SU-DHL-6 (cell line): ENCODE results near the gene SP9.

Experiments
- H2AFZ ChIP-seq: fragments of 200-600 bp; sonication (generic); 2 replicates; pipeline ENCODE4 v1.6.1; 2014; ENCODE audit warnings: low read depth, mild to moderate bottlenecking, moderate library complexity, mixed read lengths, antibody characterized with exemption, low read length; ENCODE audit not compliant: severe bottlenecking
- H3F3A ChIP-seq: fragments of 200-600 bp; shearing (Covaris generic); 2 replicates; pipeline ENCODE4 v1.6.0; 2016; ENCODE audit warnings: antibody characterized with exemption, mild to moderate bottlenecking; ENCODE audit not compliant: insufficient read depth
- H3K27ac ChIP-seq: fragments of 200-600 bp; sonication (generic); 2 replicates; pipeline ENCODE4 v1.5.1; 2016; ENCODE audit warnings: low read depth, mild to moderate bottlenecking, low read length, moderate library complexity, mixed read lengths
- H3K27me3 ChIP-seq: fragments of 200-600 bp; sonication (generic), shearing (Covaris generic); 2 replicates; pipeline ENCODE4 v1.6.0; 2014; ENCODE audit warnings: mild to moderate bottlenecking, low read length
- H3K36me3 ChIP-seq: fragments of 200-600 bp; sonication (generic); 2 replicates; pipeline ENCODE4 v1.6.1; 2014; ENCODE audit warnings: mild to moderate bottlenecking, low read length, mixed read lengths
- H3K4me2 ChIP-seq: fragments of 300-600, 200-600 bp; shearing (Covaris generic), sonication (generic); 2 replicates; pipeline ENCODE4 v1.6.0; 2014; ENCODE audit warnings: low read length, low read depth, mild to moderate bottlenecking; ENCODE audit not compliant: poor library complexity, severe bottlenecking
- H3K4me3 ChIP-seq: fragments of 200-600 bp; sonication (generic); 2 replicates; pipeline ENCODE4 v1.5.1; 2014; ENCODE audit warnings: antibody characterized with exemption, low read length, mild to moderate bottlenecking, mixed read lengths; ENCODE audit not compliant: insufficient read depth, poor library complexity, severe bottlenecking
- H3K79me2 ChIP-seq: fragments of 200-600 bp; sonication (generic); 2 replicates; pipeline ENCODE4 v1.6.1; 2014; ENCODE audit warnings: mild to moderate bottlenecking, low read length, moderate library complexity; ENCODE audit not compliant: insufficient read depth
- H3K9ac ChIP-seq: fragments of 200-600 bp; sonication (generic); 2 replicates; pipeline ENCODE4 v1.7.0; 2014; ENCODE audit warnings: mild to moderate bottlenecking, low read length
- H3K9me2 ChIP-seq: fragments of 200-600 bp; sonication (generic); replicated peaks from 2 replicates; pipeline ENCODE4 v1.6.1; 2014; ENCODE audit warnings: low read length; ENCODE audit not compliant: insufficient read depth
- H3K9me3 ChIP-seq: fragments of 200-600 bp; sonication (generic); 2 replicates; pipeline ENCODE4 v1.6.1; 2014; ENCODE audit warnings: low read length, mixed read lengths; ENCODE audit not compliant: insufficient read depth
- H4K20me1 ChIP-seq: fragments of 200-600 bp; sonication (generic); 2 replicates; pipeline ENCODE4 v1.6.1; 2014; ENCODE audit warnings: low read depth, mild to moderate bottlenecking, antibody characterized with exemption, low read length, moderate library complexity, mixed read lengths
- CTCF ChIP-seq: fragments of 200-600 bp; sonication (generic); IDR thresholded peaks from one replicate; pipeline ENCODE4 v1.5.1; 2017; ENCODE audit warnings: antibody characterized with exemption, mild to moderate bottlenecking, low read length, moderate library complexity; ENCODE audit not compliant: insufficient read depth, poor library complexity, severe bottlenecking
- EZH2phosphoT487 ChIP-seq: fragments of 200-600 bp; sonication (generic), shearing (Covaris generic); conservative IDR thresholded peaks from 2 replicates; pipeline ENCODE4 v1.6.1; 2018; ENCODE audit warnings: mild to moderate bottlenecking, antibody characterized with exemption, low read length, moderate library complexity, mixed read lengths

SP9 gene

GRCh38 chr2:174364628-174365027 lies 29.9 kb downstream of the SP9 start:
- no peak overlapping the region for H2AFZ ChIP-seq
- H3F3A ChIP-seq = no peaks in the 10 kb centered on the region
- no peak overlapping the region for H3K4me3 ChIP-seq
- no peaks in the 10 kb centered on the region for H3K79me2 ChIP-seq
- TF ChIP-seq EZH2phosphoT487 = no peak
- TF ChIP-seq CTCF = no peak
- no peak overlapping the region for H3K9ac ChIP-seq
- H3K27ac ChIP-seq = no peak overlapping the region
- H3K27me3 ChIP-seq = no peaks in the 10 kb centered on the region
- peaks cover 5% of the 10 kb centered on the region; the same call in 1 of the 2 replicates for H3K9me3 ChIP-seq
- H3K4me2 ChIP-seq = no peak overlapping the region
- no peaks in the 10 kb centered on the region for H3K9me2 ChIP-seq
- no peaks in the 10 kb centered on the region for H4K20me1 ChIP-seq
- peaks cover 9% of the 10 kb centered on the region; the same call in 1 of the 2 replicates for H3K36me3 ChIP-seq

DNA sequence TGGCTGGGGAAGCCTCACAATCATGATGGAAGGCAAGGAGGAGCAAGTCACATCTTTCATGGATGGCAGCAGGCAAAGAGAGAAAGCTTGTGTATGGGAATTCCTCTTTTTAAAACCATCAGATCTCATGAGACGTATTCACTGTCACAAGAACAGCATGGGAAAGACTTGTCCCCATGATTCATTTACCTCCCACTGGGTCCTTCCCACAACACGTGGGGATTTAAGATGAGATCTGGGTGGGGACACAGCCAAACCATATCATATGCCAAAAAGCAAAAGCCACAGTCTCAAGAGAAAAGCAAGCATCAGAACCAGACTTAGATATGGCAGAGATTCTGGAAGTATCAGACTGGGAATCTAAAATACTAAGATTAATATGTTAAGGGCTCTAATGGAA lies 30.8 kb downstream of the SP9 start:
- H3K4me2 ChIP-seq = no peak overlapping the region
- no peaks in the 10 kb centered on the region for H3K27me3 ChIP-seq
- H3K27ac ChIP-seq = no peak overlapping the region
- TF ChIP-seq CTCF = no peak
- no peak for TF ChIP-seq EZH2phosphoT487
- no peaks in the 10 kb centered on the region for H3F3A ChIP-seq
- no peak overlapping the region for H3K9ac ChIP-seq
- peaks cover 9% of the 10 kb centered on the region; the same call in 1 of the 2 replicates for H3K36me3 ChIP-seq
- H3K79me2 ChIP-seq = no peaks in the 10 kb centered on the region
- H3K9me3 ChIP-seq = peaks cover 5% of the 10 kb centered on the region; the same call in 1 of the 2 replicates
- H3K9me2 ChIP-seq = no peaks in the 10 kb centered on the region
- H3K4me3 ChIP-seq = no peak overlapping the region
- H2AFZ ChIP-seq = no peak overlapping the region
- no peaks in the 10 kb centered on the region for H4K20me1 ChIP-seq

GRCh38 chr2:174368691-174369090 lies 33.9 kb downstream of the SP9 start:
- H2AFZ ChIP-seq = no peak overlapping the region
- peaks cover 5% of the 10 kb centered on the region; the same call in 1 of the 2 replicates for H3K9me3 ChIP-seq
- no peak overlapping the region for H3K4me3 ChIP-seq
- H3K27ac ChIP-seq = no peak overlapping the region
- no peak for TF ChIP-seq EZH2phosphoT487
- no peak for TF ChIP-seq CTCF
- no peaks in the 10 kb centered on the region for H3F3A ChIP-seq
- no peak overlapping the region for H3K4me2 ChIP-seq
- no peak overlapping the region for H3K9ac ChIP-seq
- H3K79me2 ChIP-seq = no peaks in the 10 kb centered on the region
- no peaks in the 10 kb centered on the region for H3K27me3 ChIP-seq
- peaks cover 9% of the 10 kb centered on the region; the same call in 1 of the 2 replicates for H3K36me3 ChIP-seq
- no peaks in the 10 kb centered on the region for H3K9me2 ChIP-seq
- no peaks in the 10 kb centered on the region for H4K20me1 ChIP-seq
